Measurements from ENCODE around the gene CIB4.

Gene CIB4

DNA sequence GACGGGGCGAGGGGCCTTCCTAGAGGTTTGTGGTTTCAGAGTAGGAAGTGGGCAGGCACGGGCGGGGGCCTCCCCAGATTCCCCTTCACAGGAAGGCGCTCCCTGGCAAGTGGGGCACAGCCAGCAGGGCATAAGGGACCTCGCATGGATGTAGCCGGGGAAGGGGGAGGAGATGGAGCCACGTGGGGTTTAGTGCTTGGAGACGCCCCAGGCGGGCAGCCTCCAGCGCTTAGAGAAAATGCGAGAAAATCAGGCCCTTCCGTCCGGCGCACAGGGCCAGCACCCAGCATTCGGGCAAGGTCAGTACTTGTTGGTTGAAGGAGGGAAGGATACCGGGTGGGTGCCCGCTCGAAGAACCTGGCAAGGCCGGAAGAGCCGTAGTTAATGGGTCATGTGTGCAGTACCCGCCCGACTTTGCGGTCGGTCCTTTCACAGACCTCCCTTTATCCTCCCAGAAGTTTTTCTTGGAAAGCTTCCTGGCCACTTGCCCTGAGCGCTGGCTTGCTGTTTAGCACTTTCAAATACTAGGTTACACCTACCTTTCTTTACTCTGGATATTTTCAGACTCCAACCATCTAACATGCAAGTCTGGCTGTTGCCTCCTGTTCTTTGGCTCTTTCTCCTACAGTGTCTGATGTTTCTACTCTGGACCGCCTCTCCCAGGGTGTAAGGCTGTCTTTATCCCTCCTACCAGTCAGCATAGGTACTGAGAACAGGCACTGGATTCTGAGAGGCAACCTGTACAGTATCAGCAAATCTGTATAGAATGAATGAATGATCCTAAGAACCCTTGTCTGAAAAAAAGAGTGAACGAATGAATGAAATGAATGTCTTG lies 78.1 kb downstream of the CIB4 start:
- Histone ChIP-seq H3K9me3 (ENCODE audit: insufficient read depth, low read depth, low read length) (no peaks in the 10 kb centered on the region), H3K9ac (ENCODE audit: low read depth, low read length) (no peak overlapping the region), H3K4me3 (ENCODE audit: low read length) (peak overlapping the region; percentile 41; the same call in 1 of the 2 replicates), H3K36me3 (ENCODE audit: insufficient read depth, low read length) (no peaks in the 10 kb centered on the region), H3K27me3 (ENCODE audit: insufficient read depth, low read length) (peaks cover 51% of the 10 kb centered on the region), H3K4me1 (ENCODE audit: insufficient read depth, low read length) (peaks cover 10% of the 10 kb centered on the region; the same call in 1 of the 2 replicates), H3K27ac (ENCODE audit: low read depth, low read length) (no peak overlapping the region)
- 89% methylated on average over 28 of the region's 28 CpGs for WGBS

- 76% methylated on average over 69 of the region's 69 CpGs for WGBS
- Histone ChIP-seq H3K27ac (ENCODE audit: low read depth, low read length) (no peak overlapping the region), H3K4me3 (ENCODE audit: low read length) (peak overlapping the region; percentile 41), H3K27me3 (ENCODE audit: insufficient read depth, low read length) (peaks cover 55% of the 10 kb centered on the region), H3K9ac (ENCODE audit: low read depth, low read length) (no peak overlapping the region), H3K36me3 (ENCODE audit: insufficient read depth, low read length) (no peaks in the 10 kb centered on the region), H3K9me3 (ENCODE audit: insufficient read depth, low read depth, low read length) (no peaks in the 10 kb centered on the region), H3K4me1 (ENCODE audit: insufficient read depth, low read length) (0 out of 2 replicates have a peak, but pooled peaks cover 2% of the 10 kb centered on the region)
Observed at GRCh38 chr2:26561918-26562810, 79.0 kb downstream of the CIB4 start.

DNA sequence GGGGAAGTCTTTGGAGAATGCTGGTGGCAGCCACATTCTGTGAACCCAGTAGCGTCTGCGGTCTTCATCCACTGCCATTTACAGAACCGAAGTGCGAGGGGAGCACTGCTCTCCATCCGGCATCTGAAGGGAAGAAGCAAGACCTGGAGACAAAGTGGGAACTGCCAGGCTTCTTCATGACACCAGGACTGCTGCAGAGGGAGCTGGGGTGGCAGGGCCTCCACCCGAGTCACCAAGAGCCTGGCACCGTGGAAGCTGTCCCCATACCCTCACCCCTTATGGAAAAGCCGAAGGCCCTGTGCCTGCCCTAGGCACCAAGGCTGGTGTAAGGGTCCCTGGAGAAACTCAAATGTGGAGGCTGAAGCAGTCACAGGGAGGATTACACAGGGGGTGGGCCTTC lies 79.8 kb downstream of the CIB4 start:
- Histone ChIP-seq H3K36me3 (ENCODE audit: insufficient read depth, low read length) (no peaks in the 10 kb centered on the region), H3K9me3 (ENCODE audit: insufficient read depth, low read depth, low read length) (no peaks in the 10 kb centered on the region), H3K4me3 (ENCODE audit: low read length) (no peak overlapping the region), H3K4me1 (ENCODE audit: insufficient read depth, low read length) (no peaks in the 10 kb centered on the region), H3K27me3 (ENCODE audit: insufficient read depth, low read length) (peaks cover 55% of the 10 kb centered on the region), H3K27ac (ENCODE audit: low read depth, low read length) (no peak overlapping the region), H3K9ac (ENCODE audit: low read depth, low read length) (no peak overlapping the region)
- WGBS: 97% methylated on average over 8 of the region's 8 CpGs

DNA sequence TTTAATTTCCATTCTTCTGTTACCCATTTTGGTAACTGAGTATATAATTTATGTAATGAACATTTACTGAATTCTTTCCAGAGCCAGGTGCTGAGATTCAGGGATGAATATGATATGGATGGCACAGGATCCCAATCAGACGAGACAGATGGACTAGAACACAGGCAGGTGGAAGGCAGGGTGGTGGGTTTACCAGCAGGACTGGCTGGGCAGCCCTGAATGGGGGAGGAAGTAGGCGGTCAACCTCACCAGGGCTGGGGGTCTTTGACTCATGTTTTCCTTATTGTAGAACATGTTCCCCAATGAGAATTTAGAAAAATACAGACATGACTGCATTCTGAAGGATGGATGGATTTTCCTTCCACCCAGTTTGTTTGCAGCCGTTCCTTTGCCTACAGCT lies 80.3 kb downstream of the CIB4 start:
- H3K9me3 ChIP-seq (ENCODE audit: insufficient read depth, low read depth, low read length): no peaks in the 10 kb centered on the region
- no peaks in the 10 kb centered on the region for H3K36me3 ChIP-seq (ENCODE audit: insufficient read depth, low read length)
- H3K4me1 ChIP-seq (ENCODE audit: insufficient read depth, low read length): no peaks in the 10 kb centered on the region
- peaks cover 55% of the 10 kb centered on the region for H3K27me3 ChIP-seq (ENCODE audit: insufficient read depth, low read length)
- H3K4me3 ChIP-seq (ENCODE audit: low read length): no peak overlapping the region
- 96% methylated on average over 3 of the region's 3 CpGs for WGBS
- H3K27ac ChIP-seq (ENCODE audit: low read depth, low read length): no peak overlapping the region
- no peak overlapping the region for H3K9ac ChIP-seq (ENCODE audit: low read depth, low read length)

- Histone ChIP-seq H3K36me3 (ENCODE audit: insufficient read depth, low read length) (no peaks in the 10 kb centered on the region), H3K27me3 (ENCODE audit: insufficient read depth, low read length) (peaks cover 52% of the 10 kb centered on the region), H3K4me1 (ENCODE audit: insufficient read depth, low read length) (no peaks in the 10 kb centered on the region), H3K9ac (ENCODE audit: low read depth, low read length) (no peak overlapping the region), H3K4me3 (ENCODE audit: low read length) (no peak overlapping the region), H3K27ac (ENCODE audit: low read depth, low read length) (no peak overlapping the region), H3K9me3 (ENCODE audit: insufficient read depth, low read depth, low read length) (no peaks in the 10 kb centered on the region)
- 84% methylated on average over 1 of the region's 2 CpGs for WGBS
Observed at GRCh38 chr2:26559556-26559955, 81.6 kb downstream of the CIB4 start.

DNA sequence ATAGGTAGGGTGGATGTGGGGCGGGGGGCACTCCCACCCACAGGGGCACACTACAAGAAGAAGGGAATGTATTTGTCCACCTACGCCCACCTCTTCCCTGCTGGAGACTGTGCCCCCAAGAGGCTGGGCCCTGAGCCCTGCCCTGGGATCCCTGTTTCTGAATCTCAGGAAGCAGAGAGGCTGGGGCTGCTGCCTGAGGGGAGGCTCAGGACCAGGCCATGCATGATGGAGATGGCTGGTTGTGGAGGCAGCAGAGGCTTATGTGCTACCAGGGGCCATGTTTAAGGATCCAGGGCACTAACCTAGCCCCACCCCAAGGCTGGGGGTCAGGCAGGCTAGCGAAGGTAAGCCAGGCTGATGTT lies 82.1 kb downstream of the CIB4 start:
- no peaks in the 10 kb centered on the region for H3K4me1 ChIP-seq (ENCODE audit: insufficient read depth, low read length)
- H3K9me3 ChIP-seq (ENCODE audit: insufficient read depth, low read depth, low read length): no peaks in the 10 kb centered on the region
- H3K4me3 ChIP-seq (ENCODE audit: low read length): no peak overlapping the region
- peaks cover 48% of the 10 kb centered on the region for H3K27me3 ChIP-seq (ENCODE audit: insufficient read depth, low read length)
- H3K9ac ChIP-seq (ENCODE audit: low read depth, low read length): no peak overlapping the region
- WGBS: 80% methylated on average over 3 of the region's 3 CpGs
- no peak overlapping the region for H3K27ac ChIP-seq (ENCODE audit: low read depth, low read length)
- H3K36me3 ChIP-seq (ENCODE audit: insufficient read depth, low read length): no peaks in the 10 kb centered on the region

GRCh38 chr2:26558271-26559043 lies 82.7 kb downstream of the CIB4 start:
- H3K27ac ChIP-seq (ENCODE audit: low read depth, low read length): no peak overlapping the region
- 29% methylated on average over 27 of the region's 27 CpGs for whole genome bisulfite sequencing
- no peak overlapping the region for H3K4me3 ChIP-seq (ENCODE audit: low read length)
- no peaks in the 10 kb centered on the region for H3K36me3 ChIP-seq (ENCODE audit: insufficient read depth, low read length)
- no peak overlapping the region for H3K9ac ChIP-seq (ENCODE audit: low read depth, low read length)
- H3K4me1 ChIP-seq (ENCODE audit: insufficient read depth, low read length): no peaks in the 10 kb centered on the region
- H3K9me3 ChIP-seq (ENCODE audit: insufficient read depth, low read depth, low read length): no peaks in the 10 kb centered on the region
- peaks cover 43% of the 10 kb centered on the region for H3K27me3 ChIP-seq (ENCODE audit: insufficient read depth, low read length)

DNA sequence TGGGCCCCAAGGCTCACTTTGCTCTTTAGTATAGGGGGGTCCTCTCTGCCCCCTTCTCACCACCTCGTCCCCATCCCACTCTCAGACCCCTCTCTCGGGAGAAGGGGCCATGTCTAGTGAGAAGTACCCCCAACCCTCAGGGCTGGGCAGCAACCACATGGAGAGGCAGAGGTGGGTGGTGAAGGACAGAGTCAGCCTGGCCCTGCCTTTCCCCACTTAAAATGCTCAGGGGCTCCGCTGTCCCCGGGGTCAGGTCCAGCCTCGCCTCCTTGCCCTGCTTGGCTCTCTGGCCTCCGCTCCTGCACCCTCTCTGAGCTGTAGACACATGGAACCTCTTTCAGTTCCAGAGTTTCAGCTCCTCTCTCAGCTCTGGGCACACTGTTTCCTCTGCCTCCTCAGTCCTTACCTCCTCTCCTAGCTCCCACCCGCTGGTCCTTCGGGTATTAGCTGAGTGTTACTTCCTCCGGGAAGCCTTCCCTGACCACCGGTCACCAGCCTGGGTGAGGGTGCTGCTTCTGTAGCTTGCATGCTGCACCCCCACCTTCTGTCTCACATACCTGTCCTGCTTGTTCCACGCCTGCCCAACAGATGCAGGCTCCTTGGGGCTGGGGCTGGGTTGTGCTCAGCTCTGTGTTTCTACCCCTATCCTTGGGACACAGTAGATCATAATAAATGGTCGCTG lies 83.8 kb downstream of the CIB4 start:
- no peak overlapping the region for H3K27ac ChIP-seq (ENCODE audit: low read depth, low read length)
- no peaks in the 10 kb centered on the region for H3K9me3 ChIP-seq (ENCODE audit: insufficient read depth, low read depth, low read length)
- H3K4me3 ChIP-seq (ENCODE audit: low read length): no peak overlapping the region
- no peaks in the 10 kb centered on the region for H3K36me3 ChIP-seq (ENCODE audit: insufficient read depth, low read length)
- H3K9ac ChIP-seq (ENCODE audit: low read depth, low read length): no peak overlapping the region
- H3K27me3 ChIP-seq (ENCODE audit: insufficient read depth, low read length): peaks cover 32% of the 10 kb centered on the region
- H3K4me1 ChIP-seq (ENCODE audit: insufficient read depth, low read length): no peaks in the 10 kb centered on the region; the same call in 1 of the 2 replicates
- 93% methylated on average over 12 of the region's 12 CpGs for WGBS

GRCh38 chr2:26556309-26557243 lies 84.6 kb downstream of the CIB4 start:
- Histone ChIP-seq H3K27ac (ENCODE audit: low read depth, low read length) (no peak overlapping the region), H3K27me3 (ENCODE audit: insufficient read depth, low read length) (peaks cover 24% of the 10 kb centered on the region), H3K9ac (ENCODE audit: low read depth, low read length) (no peak overlapping the region), H3K4me3 (ENCODE audit: low read length) (no peak overlapping the region), H3K4me1 (ENCODE audit: insufficient read depth, low read length) (no peaks in the 10 kb centered on the region; the same call in 1 of the 2 replicates), H3K9me3 (ENCODE audit: insufficient read depth, low read depth, low read length) (no peaks in the 10 kb centered on the region), H3K36me3 (ENCODE audit: insufficient read depth, low read length) (no peaks in the 10 kb centered on the region)
- 91% methylated on average over 15 of the region's 15 CpGs for WGBS

All from HUES64 (cell line).